HCT116 (cell line): ENCODE measurements around the gene GABRR3.

ENCODE experiments used
- CEBPB ChIP-seq: IDR thresholded peaks from 2 replicates; pipeline ENCODE4 v1.6.1; 2012; ENCODE audit warnings: low read depth
- CTCF ChIP-seq, 3 experiments: fragments of 200-600 bp in 1 of 3; sonication (generic) in 1 of 3; IDR thresholded peaks in 2 of 3; conservative IDR thresholded peaks in 1 of 3; 2 replicates each; pipeline ENCODE4 v1.5.1; 2012 to 2017; ENCODE audit warnings: low read depth in 2 of 3, low read length in 2 of 3, antibody characterized with exemption in 1 of 3, borderline replicate concordance in 1 of 3, control low read depth in 1 of 3, mild to moderate bottlenecking in 1 of 3, mixed read lengths in 1 of 3, mixed run types in 1 of 3, moderate library complexity in 1 of 3; ENCODE audit not compliant: insufficient read depth in 1 of 3
- ZFX ChIP-seq: fragments of 450-650 bp; IDR thresholded peaks from 2 replicates; pipeline ENCODE4 v1.6.1; 2017

- TF ChIP-seq CTCF (IDR thresholded peaks at IDR 0.05 in 2 of 3, conservative IDR thresholded peaks at IDR 0.05 in 1 of 3; ENCODE audit: borderline replicate concordance in 1 of 3, insufficient read depth in 1 of 3, low read depth in 2 of 3, low read length in 2 of 3), result no peak
- TF ChIP-seq CEBPB, result no peak
- TF ChIP-seq ZFX, result no peak
Observed at GRCh38 chr3:97954228-97954827, 80.8 kb downstream of the GABRR3 start.
